ENCODE results near the gene ATXN1.

The ATXN1 gene

DNA sequence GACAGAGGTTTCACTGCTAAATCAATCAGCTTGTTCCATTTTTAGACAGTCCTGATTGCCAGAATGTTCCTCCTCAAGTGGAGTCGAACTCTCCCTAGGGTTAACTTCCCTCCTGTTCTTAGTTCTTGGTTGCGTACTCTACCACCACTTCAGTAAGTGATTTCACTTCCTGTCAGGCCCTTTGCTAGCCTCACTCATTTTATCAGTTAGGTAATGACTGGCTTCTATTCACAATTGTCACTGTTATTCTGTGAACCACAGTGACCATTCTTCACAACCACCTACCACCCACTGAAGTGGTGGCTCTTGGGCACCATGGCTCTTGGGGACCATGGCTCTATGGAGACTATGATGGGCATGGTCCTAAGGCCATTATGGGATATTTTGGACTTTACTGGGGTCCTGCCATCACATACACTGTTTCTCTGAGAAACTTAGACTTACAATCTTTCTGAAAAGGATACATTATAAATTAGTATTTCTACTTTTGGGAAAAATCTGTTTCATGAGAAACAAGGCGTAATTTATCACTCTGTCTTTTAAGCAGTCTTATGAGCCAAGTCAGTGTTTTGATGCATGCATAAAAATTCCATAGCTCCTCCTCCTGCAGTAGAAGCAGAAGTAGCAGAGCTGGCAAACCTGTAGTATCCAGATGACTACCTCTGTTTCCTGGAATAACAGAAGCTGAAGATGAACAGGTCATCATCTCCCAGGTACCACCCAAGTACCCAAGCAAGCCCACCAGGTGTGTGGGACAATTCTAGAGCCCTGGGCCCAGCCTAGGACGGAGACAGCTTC, 66.3 kb downstream of the ATXN1 start:
- no peak for DNase-seq

DNA sequence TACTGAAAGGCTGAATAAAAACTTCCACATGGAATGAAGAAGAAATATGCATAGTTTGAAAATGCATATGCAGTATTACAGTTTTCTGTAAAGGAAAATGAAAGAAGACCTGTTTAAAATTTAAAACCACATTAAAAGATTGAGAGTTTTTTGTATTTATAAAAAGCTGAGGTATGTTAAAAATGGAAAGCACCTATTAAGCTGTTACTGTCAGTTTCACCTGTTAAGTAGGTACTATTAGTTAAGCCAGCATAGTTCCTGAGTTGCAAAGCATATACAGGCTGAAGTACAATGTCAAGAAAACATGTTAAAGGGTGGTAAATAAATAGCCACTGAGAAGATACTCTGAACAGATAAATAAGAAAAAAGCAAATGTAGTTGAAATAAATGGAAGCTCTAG, 69.9 kb downstream of the ATXN1 start:
- DNase-seq, result no peak

DNA sequence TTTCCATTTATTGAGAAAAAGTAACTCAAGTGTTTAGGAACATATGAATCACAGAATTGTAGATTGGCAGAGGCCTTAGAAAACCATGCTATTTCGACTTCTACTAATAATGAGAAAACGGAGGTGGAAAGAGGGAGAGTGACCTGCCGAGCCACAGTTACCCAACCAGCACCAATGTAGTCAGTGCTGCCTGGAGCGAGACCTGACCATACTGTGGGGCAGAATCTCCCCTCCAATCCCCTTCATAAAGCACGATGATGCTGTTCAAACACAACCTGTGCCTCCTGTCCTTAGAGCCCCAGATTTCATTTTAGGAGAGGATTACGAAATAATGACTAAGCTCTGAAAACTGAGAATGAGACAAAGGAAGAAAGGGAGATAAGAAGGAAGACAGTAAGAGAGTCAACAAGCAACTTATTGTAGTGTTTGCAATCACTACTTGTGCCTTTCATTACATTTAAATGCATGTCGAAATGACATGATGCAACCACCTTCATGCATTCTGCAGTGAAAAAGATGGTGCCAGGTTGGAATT, 70.6 kb downstream of the ATXN1 start:
- no peak for DNase-seq

GRCh38 chr6:16689788-16690607, 71.3 kb downstream of the ATXN1 start:
- no peak for DNase-seq

- DNase-seq, result no peak
These were observed 72.2 kb downstream of the ATXN1 start for GRCh38 chr6:16688984-16689636.

DNA sequence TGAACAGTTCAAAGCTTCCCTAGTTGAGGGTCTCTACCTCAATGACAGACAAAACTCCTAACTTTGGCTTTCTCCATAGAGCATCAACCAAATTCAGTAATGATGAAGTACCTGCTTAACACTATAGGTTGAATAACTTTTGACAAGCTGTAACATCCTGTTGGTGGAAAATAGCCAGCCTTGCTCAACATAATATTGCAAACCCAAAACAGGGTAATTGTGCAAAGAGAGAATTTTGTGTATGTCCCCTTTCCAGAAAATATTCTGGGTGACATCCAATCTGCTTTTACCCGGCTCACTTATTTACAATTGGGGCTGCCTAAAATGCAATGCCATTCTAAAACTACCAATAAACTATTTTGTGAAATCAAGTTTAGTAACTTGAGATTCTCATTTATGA, 72.8 kb downstream of the ATXN1 start:
- no peak for DNase-seq

DNA sequence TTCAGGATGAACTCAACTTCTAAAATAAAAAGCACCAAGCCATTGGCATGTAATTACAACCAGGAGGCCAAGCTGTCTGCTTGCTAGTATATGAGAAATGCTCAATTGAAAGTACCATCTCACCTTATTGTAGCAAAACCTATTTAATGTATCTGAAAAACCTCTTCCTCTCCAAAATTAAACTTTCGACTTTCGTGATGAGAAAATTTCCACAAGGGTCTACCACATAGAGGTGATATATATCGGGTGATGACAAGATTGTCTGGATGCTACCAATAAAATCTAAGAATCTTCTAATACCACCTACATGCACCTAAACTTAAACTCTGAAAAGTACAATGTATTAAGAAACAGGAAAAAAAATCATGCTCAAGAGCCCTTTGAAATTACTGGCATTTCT, 74.2 kb downstream of the ATXN1 start:
- DNase-seq, result no peak

DNA sequence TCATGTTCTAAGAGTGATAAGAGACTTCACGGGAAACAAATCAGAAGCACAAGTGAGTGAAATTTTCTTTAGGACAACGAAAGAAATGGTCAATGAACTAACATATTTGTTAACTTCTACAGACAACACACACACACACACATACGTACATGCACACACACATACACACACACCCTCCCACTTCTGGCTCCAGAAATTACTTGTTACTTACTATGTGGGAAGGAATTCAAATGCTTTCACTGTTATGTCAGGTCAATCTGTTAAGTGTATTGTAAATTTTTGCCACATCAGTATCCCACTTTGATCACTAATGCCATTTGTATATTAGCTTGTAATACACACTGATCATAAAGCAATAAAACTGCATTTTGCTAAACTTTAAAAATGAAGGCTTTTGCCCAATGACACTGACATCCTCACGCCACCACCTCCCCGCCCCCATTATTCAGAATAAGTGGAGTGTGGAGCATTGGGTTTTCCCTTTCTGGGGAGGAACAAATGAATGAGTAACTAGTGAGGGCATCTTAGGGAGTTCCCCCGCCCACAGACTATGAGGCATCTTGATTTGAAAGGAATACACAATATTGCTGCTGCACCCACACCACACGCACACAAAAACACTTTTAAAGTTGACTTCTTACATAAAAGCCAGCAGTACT, 76.2 kb downstream of the ATXN1 start:
- no peak for DNase-seq

GRCh38 chr6:16684195-16684689, 77.0 kb downstream of the ATXN1 start:
- DNase-seq, result no peak

DNA sequence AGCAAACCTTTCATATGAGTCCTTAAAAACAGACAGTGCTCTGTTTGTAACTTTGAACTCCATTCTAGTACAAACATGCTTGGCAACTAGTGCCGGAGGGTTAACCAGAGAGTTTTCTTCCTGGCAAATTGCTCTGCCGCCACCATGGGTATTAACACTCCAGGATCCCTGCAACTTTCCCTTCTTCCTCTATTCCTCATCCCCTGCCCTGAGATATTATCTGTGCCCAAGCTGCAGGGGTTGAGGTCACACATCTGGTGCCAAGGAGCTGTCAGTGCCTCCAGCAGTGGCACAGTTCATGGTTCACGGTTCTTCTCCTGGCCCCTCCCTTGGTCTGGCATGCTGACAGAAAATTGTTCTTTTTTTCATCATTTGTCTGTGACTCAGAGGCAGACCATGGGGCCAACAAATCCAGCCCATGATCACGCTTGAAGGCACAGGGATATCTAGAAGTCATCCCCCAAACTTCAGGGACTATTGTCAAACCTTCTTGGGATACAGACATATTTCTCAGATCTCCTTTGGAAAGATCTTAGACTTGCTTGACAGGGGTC, 77.5 kb downstream of the ATXN1 start:
- no peak for DNase-seq

GRCh38 chr6:16681260-16681873, 79.9 kb downstream of the ATXN1 start:
- no peak for DNase-seq

DNA sequence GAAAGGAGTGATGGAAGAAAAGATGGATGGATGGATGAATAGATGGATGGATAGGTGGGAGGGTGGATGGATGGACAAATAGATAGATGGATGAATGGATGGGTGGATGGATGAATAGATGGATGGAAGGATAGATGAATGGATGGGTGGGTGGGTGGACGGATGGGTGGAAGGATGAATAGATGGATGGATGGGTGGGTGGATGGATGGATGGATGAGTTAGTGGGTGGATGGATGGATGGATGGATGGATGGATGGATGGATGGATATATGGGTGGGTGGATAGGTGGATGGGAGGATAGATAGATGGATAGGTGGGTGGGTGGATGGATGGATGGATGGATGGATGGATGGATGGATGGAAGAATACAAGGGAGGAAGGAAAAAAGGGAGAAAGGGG, 82.2 kb downstream of the ATXN1 start:
- no peak for DNase-seq

DNA sequence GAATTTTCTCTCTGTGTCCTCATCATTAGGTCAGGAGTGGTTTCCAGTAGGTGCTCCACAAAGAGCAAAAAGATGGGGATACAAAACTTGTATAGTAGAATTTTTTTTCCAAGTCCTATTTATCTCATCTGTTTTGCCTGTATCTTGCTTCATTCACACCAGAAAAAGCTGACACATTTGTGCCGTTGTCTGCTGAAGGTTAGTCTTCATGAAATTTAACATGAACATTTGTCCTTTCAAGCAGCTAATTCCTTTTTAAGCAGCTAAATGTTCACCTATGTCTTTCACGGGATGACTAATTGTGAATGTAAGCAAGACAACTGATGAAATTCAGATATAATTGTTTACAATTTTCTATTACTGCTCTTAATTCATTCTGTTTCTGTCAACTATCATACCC, 83.8 kb downstream of the ATXN1 start:
- no peak for DNase-seq

DNA sequence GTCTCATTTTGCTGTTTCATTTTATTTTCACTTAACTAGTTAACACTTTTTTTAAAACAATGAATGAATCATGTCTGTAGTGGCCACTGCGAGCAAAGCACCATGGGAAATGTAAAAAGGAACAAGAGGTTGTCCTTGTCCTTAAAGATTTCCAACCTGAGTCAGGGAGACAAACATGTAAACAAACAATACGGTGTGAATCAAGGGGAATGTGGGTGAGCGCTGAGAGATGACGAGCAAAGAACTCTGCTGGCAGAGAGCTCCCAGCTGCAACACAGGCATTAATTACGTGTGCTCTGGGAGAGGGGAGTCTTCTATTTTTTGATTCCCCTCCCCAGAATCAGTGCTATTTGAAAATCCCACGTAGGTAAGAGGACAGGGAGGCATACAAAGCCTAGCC, 84.3 kb downstream of the ATXN1 start:
- no peak for DNase-seq

- DNase-seq, result no peak
These were observed 84.9 kb downstream of the ATXN1 start for GRCh38 chr6:16676376-16676775.

DNA sequence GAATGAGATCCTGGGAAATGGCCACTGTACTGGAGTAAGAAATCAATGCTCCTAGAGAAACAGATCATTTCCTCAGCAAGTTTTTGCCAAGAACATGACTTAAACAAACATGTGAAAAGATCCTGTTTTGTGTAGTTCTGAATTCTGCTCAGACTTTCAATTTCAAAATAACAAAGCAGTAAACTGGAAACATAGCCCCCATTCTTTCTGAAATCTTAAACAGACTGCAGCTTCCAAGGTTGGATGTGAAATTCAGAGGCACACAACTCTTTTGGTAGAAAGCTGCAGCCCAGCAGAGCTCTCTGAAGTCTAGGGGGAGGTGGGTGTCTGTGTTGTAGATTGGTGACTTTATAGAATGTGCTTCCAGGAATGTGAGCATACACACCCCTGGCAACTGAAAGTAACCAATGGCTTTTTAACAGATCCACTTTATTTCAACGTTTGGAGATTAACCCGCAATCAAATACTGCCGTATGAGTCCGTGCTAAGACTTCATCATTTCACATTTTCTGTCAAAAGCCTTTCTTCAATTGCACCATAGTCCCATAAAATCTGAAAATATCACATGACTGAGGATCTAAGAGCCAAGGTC, 86.4 kb downstream of the ATXN1 start:
- DNase-seq, result no peak

GRCh38 chr6:16673011-16673797, 88.1 kb downstream of the ATXN1 start:
- no peak for DNase-seq

GRCh38 chr6:16671302-16672289, 89.7 kb downstream of the ATXN1 start:
- DNase-seq, result no peak

DNA sequence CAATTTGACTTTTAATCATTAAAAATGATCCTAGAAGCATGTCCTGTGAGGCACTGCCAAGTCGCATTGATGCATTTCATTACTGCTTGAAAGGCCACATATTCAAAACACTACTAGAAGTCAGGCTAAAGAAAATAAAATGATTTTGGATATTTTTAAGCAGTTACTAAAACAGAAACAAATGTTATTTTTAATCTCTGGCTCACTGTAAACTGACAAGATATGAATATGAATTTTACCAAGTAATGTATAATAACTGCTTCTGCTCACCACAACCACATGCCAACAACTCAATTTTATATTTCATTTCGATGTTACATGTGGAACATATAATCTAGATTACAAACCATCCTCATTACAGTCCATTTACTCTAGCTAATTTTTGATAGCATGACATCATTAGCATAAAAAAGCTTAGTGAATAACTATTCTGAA, 90.6 kb downstream of the ATXN1 start:
- DNase-seq, result no peak

All from SHP77 treated with DMSO at 0.1 percent for 48 hours (cell line).